ENCODE data around the gene ZNF778.

ZNF778 gene

GRCh38 chr16:89244754-89245153, 27.3 kb downstream of the ZNF778 start:
- no peak for DNase-seq (ENCODE audit: low read depth in 2 of 2)
- H3K4me3 ChIP-seq (replicated peaks in 1 of 2; ENCODE audit: low read depth in 2 of 2, low read length in 2 of 2): no peak overlapping the region
- no peak for TF ChIP-seq CTCF (IDR thresholded peaks at IDR 0.05; ENCODE audit: low read depth, low read length)

- DNase-seq (ENCODE audit: low read depth in 2 of 2): no peak
- TF ChIP-seq CTCF (IDR thresholded peaks at IDR 0.05; ENCODE audit: low read depth, low read length): no peak
- peak overlapping the region; percentile 33 to 50 for H3K4me3 ChIP-seq (replicated peaks in 1 of 2; ENCODE audit: low read depth in 2 of 2, low read length in 2 of 2)
These were observed 28.9 kb downstream of the ZNF778 start for GRCh38 chr16:89246383-89246902.

- peak overlapping the region; percentile 33 to 50 for H3K4me3 ChIP-seq (replicated peaks in 1 of 2; ENCODE audit: low read depth in 2 of 2, low read length in 2 of 2)
- TF ChIP-seq CTCF (IDR thresholded peaks at IDR 0.05; ENCODE audit: low read depth, low read length): no peak
These were observed 29.6 kb downstream of the ZNF778 start for GRCh38 chr16:89246903-89247733.

GRCh38 chr16:89247734-89248075, 30.2 kb downstream of the ZNF778 start:
- peak overlapping the region; percentile 36 to 37 for H3K4me3 ChIP-seq (replicated peaks in 1 of 2; ENCODE audit: low read depth in 2 of 2, low read length in 2 of 2)
- peak in 1 of 2 donors; percentile 14 for DNase-seq (ENCODE audit: low read depth in 2 of 2)

More at GRCh38 chr16:89246903-89247733, 29.6 kb downstream of the ZNF778 start:
- peak; percentile 87 to 89 for DNase-seq (ENCODE audit: low read depth in 2 of 2)

GRCh38 chr16:89248196-89248982, 30.9 kb downstream of the ZNF778 start:
- no peak overlapping the region for H3K4me3 ChIP-seq (replicated peaks in 1 of 2; ENCODE audit: low read depth in 2 of 2, low read length in 2 of 2)
- DNase-seq (ENCODE audit: low read depth in 2 of 2): no peak
- TF ChIP-seq CTCF (IDR thresholded peaks at IDR 0.05; ENCODE audit: low read depth, low read length): no peak

- no peak overlapping the region for H3K4me3 ChIP-seq (replicated peaks in 1 of 2; ENCODE audit: low read depth in 2 of 2, low read length in 2 of 2)
- TF ChIP-seq CTCF (IDR thresholded peaks at IDR 0.05; ENCODE audit: low read depth, low read length): no peak
- no peak for DNase-seq (ENCODE audit: low read depth in 2 of 2)
These were observed 36.2 kb downstream of the ZNF778 start for GRCh38 chr16:89253548-89254287.

Data from cardiac fibroblast (primary cell).